GM19023 (cell line): ENCODE measurements around the gene RPA3.

Experiments used
- ATAC-seq: cut with Tn5 transposase; IDR thresholded peaks from one replicate; pipeline ENCODE4 v1.9.1; 2021; ENCODE audit warnings: mild to moderate bottlenecking, moderate library complexity; ENCODE audit not compliant: unreplicated experiment

The RPA3 gene

GRCh38 chr7:7736671-7737070 is 18.3 kb upstream of the RPA3 start:
- ATAC-seq = no peak

GRCh38 chr7:7732621-7733281 is 14.3 kb upstream of the RPA3 start:
- ATAC-seq = no peak

GRCh38 chr7:7731732-7732131 is 13.3 kb upstream of the RPA3 start:
- ATAC-seq = no peak

- no peak for ATAC-seq
Observed at GRCh38 chr7:7720750-7721621, 2.6 kb upstream of the RPA3 start.

GRCh38 chr7:7720193-7720592 is 1.8 kb upstream of the RPA3 start:
- no peak for ATAC-seq

GRCh38 chr7:7719236-7719635 is 829 bp upstream of the RPA3 start:
- ATAC-seq = peak; percentile 87

- ATAC-seq = no peak
Observed at GRCh38 chr7:7713730-7714129, 4.7 kb downstream of the RPA3 start.

GRCh38 chr7:7710469-7710868 is 7.9 kb downstream of the RPA3 start:
- ATAC-seq = no peak

- ATAC-seq = no peak
Observed at GRCh38 chr7:7709291-7709690, 9.1 kb downstream of the RPA3 start.

- no peak for ATAC-seq
Observed at GRCh38 chr7:7707806-7708205, 10.6 kb downstream of the RPA3 start.

- ATAC-seq = no peak
Observed at GRCh38 chr7:7707246-7707645, 11.2 kb downstream of the RPA3 start.

- ATAC-seq = no peak
Observed at GRCh38 chr7:7706556-7707172, 11.7 kb downstream of the RPA3 start.

GRCh38 chr7:7706101-7706511 is 12.3 kb downstream of the RPA3 start:
- peak; percentile 59 for ATAC-seq

- no peak for ATAC-seq
Observed at GRCh38 chr7:7705318-7705717, 13.1 kb downstream of the RPA3 start.

- ATAC-seq = no peak
Observed at GRCh38 chr7:7704867-7705266, 13.5 kb downstream of the RPA3 start.

- no peak for ATAC-seq
Observed at GRCh38 chr7:7703427-7703826, 15.0 kb downstream of the RPA3 start.

GRCh38 chr7:7702826-7703225 is 15.6 kb downstream of the RPA3 start:
- ATAC-seq = no peak

GRCh38 chr7:7701527-7701926 is 16.9 kb downstream of the RPA3 start:
- ATAC-seq = no peak

- no peak for ATAC-seq
Observed at GRCh38 chr7:7699970-7700369, 18.4 kb downstream of the RPA3 start.

- ATAC-seq = no peak
Observed at GRCh38 chr7:7699380-7699779, 19.0 kb downstream of the RPA3 start.

GRCh38 chr7:7698930-7699329 is 19.5 kb downstream of the RPA3 start:
- no peak for ATAC-seq
